ENCODE results near the gene RNASE8.
A peak's percentile ranks its signal among the peaks of the same experiment; 100 is the strongest.

The RNASE8 gene

GRCh38 chr14:21104448-21105060 lies 46.9 kb downstream of the RNASE8 start:
- Histone ChIP-seq H3K27ac (ENCODE audit: low read depth, low read length) (peak overlapping the region; percentile 99), H3K27me3 (ENCODE audit: control insufficient read depth, insufficient read depth, low read length) (no peaks in the 10 kb centered on the region), H3K36me3 (ENCODE audit: control insufficient read depth, insufficient read depth, low read length) (no peaks in the 10 kb centered on the region), H3K4me3 (ENCODE audit: low read length) (peak overlapping the region; percentile 79), H3K4me1 (ENCODE audit: control insufficient read depth, insufficient read depth, low read length) (peaks cover 20% of the 10 kb centered on the region), H3K9ac (ENCODE audit: low read length) (peak overlapping the region; percentile 43)

GRCh38 chr14:21105095-21105494 lies 47.5 kb downstream of the RNASE8 start:
- H3K36me3 ChIP-seq (ENCODE audit: control insufficient read depth, insufficient read depth, low read length), result no peaks in the 10 kb centered on the region
- no peaks in the 10 kb centered on the region for H3K27me3 ChIP-seq (ENCODE audit: control insufficient read depth, insufficient read depth, low read length)
- H3K27ac ChIP-seq (ENCODE audit: low read depth, low read length), result peak overlapping the region; percentile 99
- peaks cover 15% of the 10 kb centered on the region for H3K4me1 ChIP-seq (ENCODE audit: control insufficient read depth, insufficient read depth, low read length)
- no peak overlapping the region for H3K9ac ChIP-seq (ENCODE audit: low read length)
- peak overlapping the region; percentile 79 for H3K4me3 ChIP-seq (ENCODE audit: low read length)

GRCh38 chr14:21106176-21106497 lies 48.5 kb downstream of the RNASE8 start:
- H3K4me3 ChIP-seq (ENCODE audit: low read length), result no peak overlapping the region
- H3K27ac ChIP-seq (ENCODE audit: low read depth, low read length), result no peak overlapping the region
- H3K27me3 ChIP-seq (ENCODE audit: control insufficient read depth, insufficient read depth, low read length), result no peaks in the 10 kb centered on the region
- no peaks in the 10 kb centered on the region for H3K36me3 ChIP-seq (ENCODE audit: control insufficient read depth, insufficient read depth, low read length)
- peak overlapping the region; percentile 24 for H3K9ac ChIP-seq (ENCODE audit: low read length)
- peaks cover 15% of the 10 kb centered on the region for H3K4me1 ChIP-seq (ENCODE audit: control insufficient read depth, insufficient read depth, low read length)

- H3K4me3 ChIP-seq (ENCODE audit: low read length), result peak overlapping the region; percentile 23
- H3K9ac ChIP-seq (ENCODE audit: low read length), result peak overlapping the region; percentile 24
- no peaks in the 10 kb centered on the region for H3K27me3 ChIP-seq (ENCODE audit: control insufficient read depth, insufficient read depth, low read length)
- no peaks in the 10 kb centered on the region for H3K36me3 ChIP-seq (ENCODE audit: control insufficient read depth, insufficient read depth, low read length)
- peaks cover 15% of the 10 kb centered on the region for H3K4me1 ChIP-seq (ENCODE audit: control insufficient read depth, insufficient read depth, low read length)
- H3K27ac ChIP-seq (ENCODE audit: low read depth, low read length), result no peak overlapping the region
Measured at GRCh38 chr14:21106498-21107282, 49.1 kb downstream of the RNASE8 start.

DNA sequence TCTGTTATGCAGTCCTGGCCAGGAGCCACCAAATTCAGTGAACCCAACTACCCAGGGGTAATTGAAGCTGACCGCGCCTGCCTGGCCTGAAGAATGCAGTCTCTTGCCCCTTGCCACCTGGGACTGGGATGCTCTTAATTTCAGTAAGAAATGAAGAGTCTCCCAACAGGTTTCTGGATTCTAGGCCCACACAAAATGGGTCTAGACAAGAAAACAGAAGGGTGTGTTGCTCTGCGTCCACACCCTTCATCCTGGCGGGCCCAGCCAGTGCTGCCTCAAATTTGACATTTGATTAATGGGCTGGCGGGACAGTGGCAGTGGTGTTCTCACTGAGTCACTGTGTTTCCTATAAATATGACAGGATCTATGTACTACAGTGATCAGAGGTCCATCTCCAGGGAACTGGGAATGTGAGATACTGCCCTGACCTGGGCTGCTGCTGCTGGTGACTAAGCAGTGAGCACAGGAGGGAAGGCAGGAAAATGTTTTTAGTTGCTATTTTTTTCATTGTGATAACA lies 49.7 kb downstream of the RNASE8 start:
- H3K27ac ChIP-seq (ENCODE audit: low read depth, low read length), result no peak overlapping the region
- no peak overlapping the region for H3K4me3 ChIP-seq (ENCODE audit: low read length)
- H3K27me3 ChIP-seq (ENCODE audit: control insufficient read depth, insufficient read depth, low read length), result no peaks in the 10 kb centered on the region
- H3K4me1 ChIP-seq (ENCODE audit: control insufficient read depth, insufficient read depth, low read length), result peaks cover 15% of the 10 kb centered on the region
- H3K9ac ChIP-seq (ENCODE audit: low read length), result no peak overlapping the region
- H3K36me3 ChIP-seq (ENCODE audit: control insufficient read depth, insufficient read depth, low read length), result no peaks in the 10 kb centered on the region

Data from rectal smooth muscle tissue (tissue), 1 donor.